GM19328 (cell line): ENCODE results near the gene ACAP2.
"Not testable (repeated sequence)": the region's sequence is repeated elsewhere in the genome, so short reads cannot be mapped to it uniquely, and the experiment has no call there.

ENCODE experiments used
- ATAC-seq: cut with Tn5 transposase; IDR thresholded peaks from one replicate; pipeline ENCODE4 v1.9.1; 2021; ENCODE audit warnings: mild to moderate bottlenecking, moderate library complexity; ENCODE audit not compliant: unreplicated experiment

Gene ACAP2

GRCh38 chr3:195249057-195249770, 193.6 kb downstream of the ACAP2 start:
- ATAC-seq = no peak

GRCh38 chr3:195248281-195248680, 194.5 kb downstream of the ACAP2 start:
- ATAC-seq = no peak

- ATAC-seq = no peak
These were observed 195.0 kb downstream of the ACAP2 start for GRCh38 chr3:195247863-195248189.

GRCh38 chr3:195247086-195247862, 195.5 kb downstream of the ACAP2 start:
- ATAC-seq = no peak

- ATAC-seq = no peak
These were observed 196.2 kb downstream of the ACAP2 start for GRCh38 chr3:195246581-195246995.

- ATAC-seq = no peak
These were observed 197.3 kb downstream of the ACAP2 start for GRCh38 chr3:195245531-195245951.

GRCh38 chr3:195241592-195242355, 201.0 kb downstream of the ACAP2 start:
- no peak for ATAC-seq

- ATAC-seq = no peak
These were observed 201.9 kb downstream of the ACAP2 start for GRCh38 chr3:195240939-195241338.

GRCh38 chr3:195240171-195240701, 202.6 kb downstream of the ACAP2 start:
- ATAC-seq = no peak

- no peak for ATAC-seq
These were observed 203.7 kb downstream of the ACAP2 start for GRCh38 chr3:195239121-195239520.

GRCh38 chr3:195238586-195239118, 204.2 kb downstream of the ACAP2 start:
- no peak for ATAC-seq

- ATAC-seq = no peak
These were observed 204.7 kb downstream of the ACAP2 start for GRCh38 chr3:195238081-195238571.

- ATAC-seq = no peak
These were observed 205.8 kb downstream of the ACAP2 start for GRCh38 chr3:195236801-195237570.

GRCh38 chr3:195236076-195236798, 206.6 kb downstream of the ACAP2 start:
- ATAC-seq = no peak

GRCh38 chr3:195230244-195230643, 212.6 kb downstream of the ACAP2 start:
- no peak for ATAC-seq

GRCh38 chr3:195228886-195229285, 213.9 kb downstream of the ACAP2 start:
- not testable (repeated sequence) for ATAC-seq

- no peak for ATAC-seq
These were observed 214.9 kb downstream of the ACAP2 start for GRCh38 chr3:195227871-195228270.

- ATAC-seq = no peak
These were observed 215.8 kb downstream of the ACAP2 start for GRCh38 chr3:195226900-195227447.

GRCh38 chr3:195226445-195226844, 216.4 kb downstream of the ACAP2 start:
- no peak for ATAC-seq
